ENCODE measurements around the gene WDR6. TPM values are rescaled to one million over a fixed set of nuclear protein-coding genes. Genes with fewer than 3 reads are reported as not detected.

The WDR6 gene
- polyA plus RNA-seq, 1 donor from 2014 or later, result 315 TPM

DNA sequence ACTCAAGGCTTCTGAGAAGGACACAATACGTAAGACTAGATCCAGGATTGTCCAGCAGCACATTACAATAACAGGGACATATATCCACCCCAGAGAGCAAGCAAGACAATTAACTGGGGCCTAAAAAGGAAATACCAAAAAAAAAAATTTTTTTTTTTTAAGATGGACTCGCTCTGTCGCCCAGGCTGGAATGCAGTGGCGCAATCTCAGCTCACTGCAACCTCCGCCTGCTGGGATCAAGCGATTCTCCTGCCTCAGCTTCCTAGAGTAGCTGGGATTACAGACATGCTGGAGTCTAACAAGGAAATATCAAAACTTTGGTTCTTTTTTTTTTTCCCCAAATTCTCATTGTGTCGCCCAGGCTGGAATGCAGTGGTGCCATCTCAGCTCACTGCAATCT is 50.8 kb downstream of the WDR6 start:
- H4K20me1 ChIP-seq (ENCODE audit: insufficient read depth), result no peaks in the 10 kb centered on the region
- no peaks in the 10 kb centered on the region for H3F3A ChIP-seq (ENCODE audit: insufficient read depth, low read length, poor library complexity, severe bottlenecking)
- no peaks in the 10 kb centered on the region for H3K9me2 ChIP-seq (ENCODE audit: insufficient read depth, low read length)
- no peak overlapping the region for H2AFZ ChIP-seq (ENCODE audit: low read depth, low read length)
- no peak overlapping the region for H3K9ac ChIP-seq (ENCODE audit: low read length)
- no peak overlapping the region for H3K4me3 ChIP-seq (ENCODE audit: low read length)
- H3K27ac ChIP-seq (ENCODE audit: low read length), result no peak overlapping the region
- H3K36me3 ChIP-seq (ENCODE audit: insufficient read depth, low read length), result no peaks in the 10 kb centered on the region
- no peaks in the 10 kb centered on the region for H3K27me3 ChIP-seq (ENCODE audit: insufficient read depth, low read depth, low read length)
- no peaks in the 10 kb centered on the region for H3K79me2 ChIP-seq (replicated peaks; ENCODE audit: insufficient read depth, low read length)
- no peak for TF ChIP-seq TAF1 (IDR thresholded peaks at IDR 0.05; ENCODE audit: low read depth)
- TF ChIP-seq EP300 (conservative IDR thresholded peaks at IDR 0.05; ENCODE audit: poor library complexity, severe bottlenecking), result no peak
- TF ChIP-seq, protein P1, sequence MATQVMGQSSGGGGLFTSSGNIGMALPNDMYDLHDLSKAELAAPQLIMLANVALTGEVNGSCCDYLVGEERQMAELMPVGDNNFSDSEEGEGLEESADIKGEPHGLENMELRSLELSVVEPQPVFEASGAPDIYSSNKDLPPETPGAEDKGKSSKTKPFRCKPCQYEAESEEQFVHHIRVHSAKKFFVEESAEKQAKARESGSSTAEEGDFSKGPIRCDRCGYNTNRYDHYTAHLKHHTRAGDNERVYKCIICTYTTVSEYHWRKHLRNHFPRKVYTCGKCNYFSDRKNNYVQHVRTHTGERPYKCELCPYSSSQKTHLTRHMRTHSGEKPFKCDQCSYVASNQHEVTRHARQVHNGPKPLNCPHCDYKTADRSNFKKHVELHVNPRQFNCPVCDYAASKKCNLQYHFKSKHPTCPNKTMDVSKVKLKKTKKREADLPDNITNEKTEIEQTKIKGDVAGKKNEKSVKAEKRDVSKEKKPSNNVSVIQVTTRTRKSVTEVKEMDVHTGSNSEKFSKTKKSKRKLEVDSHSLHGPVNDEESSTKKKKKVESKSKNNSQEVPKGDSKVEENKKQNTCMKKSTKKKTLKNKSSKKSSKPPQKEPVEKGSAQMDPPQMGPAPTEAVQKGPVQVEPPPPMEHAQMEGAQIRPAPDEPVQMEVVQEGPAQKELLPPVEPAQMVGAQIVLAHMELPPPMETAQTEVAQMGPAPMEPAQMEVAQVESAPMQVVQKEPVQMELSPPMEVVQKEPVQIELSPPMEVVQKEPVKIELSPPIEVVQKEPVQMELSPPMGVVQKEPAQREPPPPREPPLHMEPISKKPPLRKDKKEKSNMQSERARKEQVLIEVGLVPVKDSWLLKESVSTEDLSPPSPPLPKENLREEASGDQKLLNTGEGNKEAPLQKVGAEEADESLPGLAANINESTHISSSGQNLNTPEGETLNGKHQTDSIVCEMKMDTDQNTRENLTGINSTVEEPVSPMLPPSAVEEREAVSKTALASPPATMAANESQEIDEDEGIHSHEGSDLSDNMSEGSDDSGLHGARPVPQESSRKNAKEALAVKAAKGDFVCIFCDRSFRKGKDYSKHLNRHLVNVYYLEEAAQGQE (IDR thresholded peaks at IDR 0.05; ENCODE audit: borderline replicate concordance), result no peak
- no peak for TF ChIP-seq EZH2 (IDR thresholded peaks at IDR 0.05; ENCODE audit: borderline replicate concordance, insufficient read depth, low read length, poor library complexity, severe bottlenecking)
- TF ChIP-seq, protein P2, sequence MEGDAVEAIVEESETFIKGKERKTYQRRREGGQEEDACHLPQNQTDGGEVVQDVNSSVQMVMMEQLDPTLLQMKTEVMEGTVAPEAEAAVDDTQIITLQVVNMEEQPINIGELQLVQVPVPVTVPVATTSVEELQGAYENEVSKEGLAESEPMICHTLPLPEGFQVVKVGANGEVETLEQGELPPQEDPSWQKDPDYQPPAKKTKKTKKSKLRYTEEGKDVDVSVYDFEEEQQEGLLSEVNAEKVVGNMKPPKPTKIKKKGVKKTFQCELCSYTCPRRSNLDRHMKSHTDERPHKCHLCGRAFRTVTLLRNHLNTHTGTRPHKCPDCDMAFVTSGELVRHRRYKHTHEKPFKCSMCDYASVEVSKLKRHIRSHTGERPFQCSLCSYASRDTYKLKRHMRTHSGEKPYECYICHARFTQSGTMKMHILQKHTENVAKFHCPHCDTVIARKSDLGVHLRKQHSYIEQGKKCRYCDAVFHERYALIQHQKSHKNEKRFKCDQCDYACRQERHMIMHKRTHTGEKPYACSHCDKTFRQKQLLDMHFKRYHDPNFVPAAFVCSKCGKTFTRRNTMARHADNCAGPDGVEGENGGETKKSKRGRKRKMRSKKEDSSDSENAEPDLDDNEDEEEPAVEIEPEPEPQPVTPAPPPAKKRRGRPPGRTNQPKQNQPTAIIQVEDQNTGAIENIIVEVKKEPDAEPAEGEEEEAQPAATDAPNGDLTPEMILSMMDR (IDR thresholded peaks at IDR 0.05; ENCODE audit: poor library complexity, severe bottlenecking), result no peak
- TF ChIP-seq POLR2AphosphoS5 (IDR thresholded peaks at IDR 0.05), result no peak
- TF ChIP-seq RAD21 (conservative IDR thresholded peaks at IDR 0.05), result no peak
- no peak for TF ChIP-seq MXI1 (conservative IDR thresholded peaks at IDR 0.05; ENCODE audit: poor library complexity, severe bottlenecking)
- TF ChIP-seq SMC3 (conservative IDR thresholded peaks at IDR 0.05; ENCODE audit: poor library complexity), result no peak
- H3K9me3 ChIP-seq (ENCODE audit: low read length), result no peaks in the 10 kb centered on the region
- no peak overlapping the region for H3K4me2 ChIP-seq (ENCODE audit: low read length)

Small RNA genes within 50 kb of the gene (small RNA-seq; reads per million reads assigned to genes)
- gene MIR191, result 47,240 to 56,256 (median 54,573) reads per million in 3 experiments
- 1,365 to 2,958 (median 2,632) reads per million in 3 experiments for gene MIR425

Other genes starting within 250 kb of the WDR6 start
- gene PRKAR2A, start 159.5 kb upstream of the WDR6 start, polyA plus RNA-seq, result 23.8 and 26.1 TPM in 2 replicates
- gene SLC25A20, start 108.5 kb upstream of the WDR6 start, polyA plus RNA-seq, result 1.5 and 7.1 TPM in 2 replicates
- gene ARIH2, start 88.5 kb upstream of the WDR6 start, polyA plus RNA-seq, result 148 and 153 TPM in 2 replicates
- gene P4HTM, start 17.1 kb upstream of the WDR6 start, polyA plus RNA-seq, result 97.3 and 111 TPM in 2 replicates
- gene DALRD3, start 11.2 kb downstream of the WDR6 start, polyA plus RNA-seq, result 121 and 145 TPM in 2 replicates
- gene NDUFAF3, start 14.7 kb downstream of the WDR6 start, polyA plus RNA-seq, result 36.2 and 49.0 TPM in 2 replicates
- gene IMPDH2, start 22.0 kb downstream of the WDR6 start, polyA plus RNA-seq, result 137 and 148 TPM in 2 replicates
- 87.5 and 122 TPM in 2 replicates for gene QRICH1, start 86.7 kb downstream of the WDR6 start, polyA plus RNA-seq
- gene QARS1, start 97.4 kb downstream of the WDR6 start, polyA plus RNA-seq, result 174 and 212 TPM in 2 replicates
- 58.5 and 62.0 TPM in 2 replicates for gene USP19, start 113.4 kb downstream of the WDR6 start, polyA plus RNA-seq
- 2.0 and 15.9 TPM in 2 replicates for gene LAMB2, start 125.7 kb downstream of the WDR6 start, polyA plus RNA-seq
- gene CCDC71, start 158.9 kb downstream of the WDR6 start, polyA plus RNA-seq, result 14.8 and 25.7 TPM in 2 replicates
- gene KLHDC8B, start 164.2 kb downstream of the WDR6 start, polyA plus RNA-seq, result 64.2 and 65.1 TPM in 2 replicates

Measured in neural cell (in vitro differentiated cells).